Measurements from ENCODE around the gene VPS45.

DNA sequence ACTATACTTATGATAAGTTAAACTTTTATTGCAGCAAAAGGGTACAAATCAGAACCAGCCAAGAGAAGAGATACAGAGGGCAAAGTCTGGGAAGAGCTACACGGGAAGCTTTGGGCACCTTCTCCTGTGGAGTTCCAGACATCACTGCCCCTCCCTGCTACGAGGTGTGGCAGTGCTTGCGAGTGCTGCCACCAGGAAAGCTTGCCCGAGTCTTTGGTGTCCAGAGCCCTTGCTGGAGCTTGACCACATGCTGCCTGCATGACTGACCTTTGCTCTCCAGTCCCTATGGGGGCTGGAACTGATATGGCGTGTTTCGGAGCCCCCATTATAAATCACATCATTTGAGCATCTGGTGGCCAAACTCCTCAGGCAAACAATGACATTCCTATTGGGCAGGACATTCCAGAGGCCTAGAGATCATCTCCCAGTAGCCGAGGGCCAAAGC lies 105.6 kb downstream of the VPS45 start:
- TF ChIP-seq JUND (IDR thresholded peaks at IDR 0.05) (no peak), TAF1 (conservative IDR thresholded peaks at IDR 0.05) (no peak), GABPA (IDR thresholded peaks at IDR 0.05 in 1 of 2, conservative IDR thresholded peaks at IDR 0.05 in 1 of 2) (no peak)
- TF ChIP-seq, protein P1, sequence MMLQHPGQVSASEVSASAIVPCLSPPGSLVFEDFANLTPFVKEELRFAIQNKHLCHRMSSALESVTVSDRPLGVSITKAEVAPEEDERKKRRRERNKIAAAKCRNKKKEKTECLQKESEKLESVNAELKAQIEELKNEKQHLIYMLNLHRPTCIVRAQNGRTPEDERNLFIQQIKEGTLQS (IDR thresholded peaks at IDR 0.05): no peak
- TF ChIP-seq, protein P2, sequence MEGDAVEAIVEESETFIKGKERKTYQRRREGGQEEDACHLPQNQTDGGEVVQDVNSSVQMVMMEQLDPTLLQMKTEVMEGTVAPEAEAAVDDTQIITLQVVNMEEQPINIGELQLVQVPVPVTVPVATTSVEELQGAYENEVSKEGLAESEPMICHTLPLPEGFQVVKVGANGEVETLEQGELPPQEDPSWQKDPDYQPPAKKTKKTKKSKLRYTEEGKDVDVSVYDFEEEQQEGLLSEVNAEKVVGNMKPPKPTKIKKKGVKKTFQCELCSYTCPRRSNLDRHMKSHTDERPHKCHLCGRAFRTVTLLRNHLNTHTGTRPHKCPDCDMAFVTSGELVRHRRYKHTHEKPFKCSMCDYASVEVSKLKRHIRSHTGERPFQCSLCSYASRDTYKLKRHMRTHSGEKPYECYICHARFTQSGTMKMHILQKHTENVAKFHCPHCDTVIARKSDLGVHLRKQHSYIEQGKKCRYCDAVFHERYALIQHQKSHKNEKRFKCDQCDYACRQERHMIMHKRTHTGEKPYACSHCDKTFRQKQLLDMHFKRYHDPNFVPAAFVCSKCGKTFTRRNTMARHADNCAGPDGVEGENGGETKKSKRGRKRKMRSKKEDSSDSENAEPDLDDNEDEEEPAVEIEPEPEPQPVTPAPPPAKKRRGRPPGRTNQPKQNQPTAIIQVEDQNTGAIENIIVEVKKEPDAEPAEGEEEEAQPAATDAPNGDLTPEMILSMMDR (IDR thresholded peaks at IDR 0.05; ENCODE audit: low read depth, low read length, missing input control): no peak
- TF ChIP-seq, protein P3, sequence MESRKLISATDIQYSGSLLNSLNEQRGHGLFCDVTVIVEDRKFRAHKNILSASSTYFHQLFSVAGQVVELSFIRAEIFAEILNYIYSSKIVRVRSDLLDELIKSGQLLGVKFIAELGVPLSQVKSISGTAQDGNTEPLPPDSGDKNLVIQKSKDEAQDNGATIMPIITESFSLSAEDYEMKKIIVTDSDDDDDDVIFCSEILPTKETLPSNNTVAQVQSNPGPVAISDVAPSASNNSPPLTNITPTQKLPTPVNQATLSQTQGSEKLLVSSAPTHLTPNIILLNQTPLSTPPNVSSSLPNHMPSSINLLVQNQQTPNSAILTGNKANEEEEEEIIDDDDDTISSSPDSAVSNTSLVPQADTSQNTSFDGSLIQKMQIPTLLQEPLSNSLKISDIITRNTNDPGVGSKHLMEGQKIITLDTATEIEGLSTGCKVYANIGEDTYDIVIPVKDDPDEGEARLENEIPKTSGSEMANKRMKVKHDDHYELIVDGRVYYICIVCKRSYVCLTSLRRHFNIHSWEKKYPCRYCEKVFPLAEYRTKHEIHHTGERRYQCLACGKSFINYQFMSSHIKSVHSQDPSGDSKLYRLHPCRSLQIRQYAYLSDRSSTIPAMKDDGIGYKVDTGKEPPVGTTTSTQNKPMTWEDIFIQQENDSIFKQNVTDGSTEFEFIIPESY (IDR thresholded peaks at IDR 0.05): no peak
- TF ChIP-seq, protein P4, sequence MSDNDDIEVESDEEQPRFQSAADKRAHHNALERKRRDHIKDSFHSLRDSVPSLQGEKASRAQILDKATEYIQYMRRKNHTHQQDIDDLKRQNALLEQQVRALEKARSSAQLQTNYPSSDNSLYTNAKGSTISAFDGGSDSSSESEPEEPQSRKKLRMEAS (IDR thresholded peaks at IDR 0.05): no peak
